Measurements from ENCODE around the gene MORF4L2. TPM values are rescaled to one million over a fixed set of nuclear protein-coding genes. Genes with fewer than 3 reads are reported as not detected.

Gene MORF4L2
- total and polyA plus RNA-seq, 2 experiments from 2014 or later = 311 to 315 TPM

- TF ChIP-seq ETS1 (IDR thresholded peaks at IDR 0.05) (no peak), ZNF331 (CRISPR knock-in tag; IDR thresholded peaks at IDR 0.05; ENCODE audit: low read depth) (no peak), CREB1 (CRISPR knock-in tag; IDR thresholded peaks at IDR 0.05; ENCODE audit: low read depth) (no peak)
Observed at GRCh38 chrX:103685396-103685795, 1.1 kb downstream of the MORF4L2 start (continued).

- H3K4me1 Mint-ChIP-seq = no peaks in the 10 kb centered on the region; the same call in 2 of the 3 replicates
- Histone ChIP-seq H3F3A (replicated peaks; ENCODE audit: low read depth) (peaks cover 12% of the 10 kb centered on the region; the same call in 1 of the 2 replicates), H3K27me3 (ENCODE audit: insufficient read depth) (no peaks in the 10 kb centered on the region), H3K4me3 (no peak overlapping the region), H4K20me1 (replicated peaks; ENCODE audit: insufficient read depth) (no peaks in the 10 kb centered on the region), H3K27ac (ENCODE audit: low read depth) (no peak overlapping the region), H3K4me1 (ENCODE audit: insufficient read depth) (no peaks in the 10 kb centered on the region), H2AFZ (no peak overlapping the region), H3K79me2 (replicated peaks; ENCODE audit: insufficient read depth) (peaks cover 28% of the 10 kb centered on the region), H3K36me3 (ENCODE audit: insufficient read depth) (peaks cover 45% of the 10 kb centered on the region; the same call in 1 of the 2 replicates), H3K9me2 (ENCODE audit: insufficient read depth) (no peaks in the 10 kb centered on the region), H3K4me2 (no peak overlapping the region)
- H3K27me3 Mint-ChIP-seq (ENCODE audit: insufficient read depth, low read depth, poor library complexity) = peaks cover 2% of the 10 kb centered on the region
- no peaks in the 10 kb centered on the region for H3K9me3 Mint-ChIP-seq
- no peak overlapping the region for H3K27ac Mint-ChIP-seq
- DNase-seq (ENCODE audit: low spot score) (no peak), ATAC-seq (no peak)
- peaks cover 70% of the 10 kb centered on the region for H3K36me3 Mint-ChIP-seq (ENCODE audit: low read depth)
- H3K4me3 Mint-ChIP-seq = no peak overlapping the region
- TF ChIP-seq ZNF331 (CRISPR knock-in tag; IDR thresholded peaks at IDR 0.05; ENCODE audit: low read depth) (no peak), STAT1 (IDR thresholded peaks at IDR 0.05; ENCODE audit: unreplicated experiment) (no peak), POLR2AphosphoS5 (IDR thresholded peaks at IDR 0.05; ENCODE audit: low read depth) (no peak), NANOG (IDR thresholded peaks at IDR 0.05; ENCODE audit: borderline replicate concordance) (no peak), ZNF114 (CRISPR knock-in tag; IDR thresholded peaks at IDR 0.05) (no peak), CTCF (conservative IDR thresholded peaks at IDR 0.05; ENCODE audit: low read depth in 2 of 2) (no peak), JUNB (IDR thresholded peaks at IDR 0.05; ENCODE audit: unreplicated experiment) (no peak), EZH2phosphoT487 (IDR thresholded peaks at IDR 0.05; ENCODE audit: unreplicated experiment) (no peak), ETS1 (IDR thresholded peaks at IDR 0.05) (no peak), ZNF462 (CRISPR knock-in tag; IDR thresholded peaks at IDR 0.05) (no peak), CREB1 (CRISPR knock-in tag; IDR thresholded peaks at IDR 0.05; ENCODE audit: low read depth) (no peak)
Observed at GRCh38 chrX:103681443-103681842, 5.1 kb downstream of the MORF4L2 start.

All from GM23338 (cell line).